8988T (cell line): ENCODE data around the gene ZBED4.

ENCODE experiments used
- DNase-seq: peaks from one replicate; pipeline ENCODE4 v3.0.0; 2011

ZBED4 gene

DNA sequence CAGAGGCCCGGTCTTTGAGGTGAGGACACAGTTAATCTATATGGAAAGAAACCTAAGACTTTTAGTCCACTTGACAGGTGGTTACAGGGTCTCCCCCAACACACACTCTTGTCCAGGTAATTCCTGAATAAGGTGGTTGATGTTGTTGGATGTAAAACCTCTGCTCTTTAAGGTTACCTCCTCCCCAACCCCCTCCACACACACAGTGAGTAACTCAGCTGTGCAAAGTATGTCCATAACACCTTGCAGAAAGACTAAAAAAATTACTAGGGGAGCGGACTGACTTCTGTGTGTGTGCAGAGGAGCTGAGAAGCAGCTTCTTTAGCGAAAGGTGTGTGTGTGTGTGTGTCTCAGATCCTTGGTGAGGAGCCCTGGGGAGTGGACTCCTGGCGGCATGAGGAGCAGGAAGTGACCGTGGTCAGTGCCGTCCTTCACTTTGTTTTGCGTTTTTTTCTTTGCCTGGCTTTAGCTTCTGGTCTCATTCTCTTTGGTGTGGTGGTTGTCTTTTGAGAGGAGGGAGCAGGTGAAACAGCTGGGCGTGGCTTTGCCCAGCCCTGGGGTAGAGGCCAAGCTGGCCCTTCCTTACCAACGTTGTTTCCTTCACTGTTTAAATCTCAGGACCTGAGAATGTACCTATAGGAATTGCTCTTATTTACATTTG, 1.7 kb downstream of the ZBED4 start:
- no peak for DNase-seq

DNA sequence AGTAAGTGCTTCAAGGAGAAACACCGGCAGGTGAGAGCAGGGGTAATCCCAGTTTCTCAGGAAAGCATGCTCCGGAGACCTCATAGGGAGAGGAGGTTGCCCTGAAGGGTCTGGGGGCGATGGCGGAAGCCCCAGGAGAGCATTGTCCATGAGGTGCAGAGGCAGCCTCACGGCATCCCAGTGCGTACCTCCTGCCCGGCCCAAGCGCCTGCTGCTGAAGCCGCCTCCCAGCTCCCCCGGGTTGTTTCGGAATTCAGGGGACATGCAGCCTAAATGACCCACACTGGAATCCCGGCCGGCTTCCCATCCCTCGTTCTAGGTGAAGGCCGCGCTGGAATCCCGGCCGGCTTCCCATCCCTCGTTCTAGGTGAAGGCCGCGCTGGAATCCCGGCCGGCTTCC, 2.7 kb downstream of the ZBED4 start:
- no peak for DNase-seq

DNA sequence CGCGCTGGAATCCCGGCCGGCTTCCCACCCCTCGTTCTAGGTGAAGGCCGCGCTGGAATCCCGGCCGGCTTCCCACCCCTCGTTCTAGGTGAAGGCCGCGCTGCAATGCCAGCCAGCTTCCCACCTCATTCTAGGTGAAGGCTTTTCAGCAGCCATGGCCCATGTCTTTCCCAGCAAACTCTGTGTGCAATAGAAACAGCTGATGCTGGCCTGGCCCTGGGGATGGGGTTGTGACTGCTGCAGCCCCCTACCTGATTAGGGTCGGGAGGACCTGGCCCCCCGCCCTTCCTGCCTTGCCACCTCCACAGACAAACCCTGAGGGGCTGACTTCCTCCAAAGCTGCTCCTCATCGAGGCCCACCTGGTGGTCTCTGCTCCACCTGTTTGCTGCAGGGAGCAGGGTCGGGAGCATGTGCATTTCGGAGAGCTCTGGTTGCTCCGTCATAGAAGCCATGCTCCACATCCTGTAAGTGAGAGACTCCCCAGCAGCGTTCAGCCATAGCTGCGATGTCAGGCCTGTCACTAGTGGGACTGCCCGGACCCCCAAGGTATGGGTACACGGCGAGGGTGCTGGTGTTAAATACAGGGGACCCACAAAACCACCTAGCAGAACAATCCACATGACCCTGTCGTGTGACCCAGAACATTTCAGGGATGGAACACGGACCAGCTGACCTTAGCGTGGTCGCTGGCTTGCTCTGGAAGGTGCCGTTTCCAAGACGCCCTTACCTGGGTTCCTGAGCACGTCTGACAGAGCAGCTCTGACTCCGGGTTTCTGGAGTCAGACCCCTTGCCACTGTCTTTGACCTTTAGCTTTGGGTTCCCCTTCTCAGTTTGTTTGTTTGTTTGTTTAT, 3.3 kb downstream of the ZBED4 start:
- DNase-seq = no peak

DNA sequence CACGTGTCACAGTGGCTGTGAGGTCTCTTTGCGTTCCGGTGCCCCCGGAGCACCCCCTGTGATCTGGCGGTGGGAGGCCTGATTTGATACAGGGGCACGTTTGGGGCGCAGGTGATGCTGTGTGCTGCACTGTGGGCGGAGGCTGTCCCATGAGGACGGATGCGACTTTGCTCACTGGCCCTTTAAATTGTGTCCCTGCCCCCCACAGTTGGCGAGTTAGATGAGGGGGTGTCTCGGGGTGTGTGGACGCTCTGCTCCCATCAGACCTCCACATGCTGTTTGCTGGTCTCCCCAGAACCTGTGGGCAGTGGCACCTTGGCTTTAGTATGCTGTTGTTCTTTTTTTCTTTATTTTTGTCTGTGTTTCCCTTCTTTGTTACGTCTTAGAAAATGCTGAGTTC, 5.2 kb downstream of the ZBED4 start:
- DNase-seq = no peak

DNA sequence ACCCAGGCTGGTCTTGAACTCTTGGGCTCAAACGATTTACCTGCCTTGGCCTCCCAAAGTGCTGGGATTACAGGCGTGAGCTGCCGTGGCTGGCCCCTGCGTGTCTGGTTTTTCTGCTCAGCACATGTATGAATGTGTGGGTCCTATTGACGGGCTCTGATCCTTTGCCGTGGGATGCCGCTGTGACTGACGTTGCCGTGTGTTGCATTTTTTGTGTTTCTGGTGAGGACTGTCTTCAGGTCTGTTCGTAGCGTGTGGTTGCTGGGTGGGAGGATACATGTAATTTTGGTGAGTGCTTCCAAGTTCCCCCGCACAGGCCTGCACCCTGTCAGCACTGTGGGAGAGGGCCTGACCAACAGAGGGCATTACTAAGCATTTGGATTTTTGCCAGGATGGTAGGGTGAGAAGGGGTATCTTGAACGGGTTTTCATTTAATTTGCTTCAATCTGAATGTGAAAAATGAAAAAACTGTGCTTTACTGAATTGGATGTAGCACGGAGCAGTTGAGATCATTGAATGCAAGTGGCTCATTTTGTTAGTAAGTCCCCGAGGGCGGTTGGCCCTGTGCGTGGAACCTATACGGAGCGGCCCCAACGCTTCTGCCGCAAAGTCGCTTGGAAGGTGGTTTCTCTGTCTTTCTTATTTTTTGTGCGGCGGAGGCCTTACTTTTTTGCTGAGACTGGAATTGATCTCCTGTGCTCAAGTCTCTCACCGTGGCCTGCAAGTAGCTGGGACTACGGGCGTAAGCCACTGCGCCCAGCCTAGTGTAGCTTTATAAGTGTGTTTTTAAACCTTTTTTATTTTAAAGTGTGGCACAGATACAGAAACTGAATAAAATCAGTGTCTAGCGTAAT, 8.2 kb downstream of the ZBED4 start:
- DNase-seq = no peak

DNA sequence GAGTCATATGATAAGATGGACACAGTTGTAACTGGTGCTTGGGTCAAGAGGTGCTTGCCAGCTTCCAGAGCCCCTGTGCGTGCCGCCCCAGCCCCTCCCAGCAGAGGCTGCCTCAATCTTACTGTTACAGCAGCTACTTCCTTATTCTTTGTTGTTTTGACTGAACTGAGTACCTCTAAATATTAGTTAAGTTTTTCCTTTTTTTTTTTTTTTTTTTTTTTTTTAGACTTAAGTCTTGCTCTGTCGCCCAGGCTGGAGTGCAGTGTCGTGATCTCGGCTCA, 8.8 kb downstream of the ZBED4 start:
- DNase-seq = no peak

DNA sequence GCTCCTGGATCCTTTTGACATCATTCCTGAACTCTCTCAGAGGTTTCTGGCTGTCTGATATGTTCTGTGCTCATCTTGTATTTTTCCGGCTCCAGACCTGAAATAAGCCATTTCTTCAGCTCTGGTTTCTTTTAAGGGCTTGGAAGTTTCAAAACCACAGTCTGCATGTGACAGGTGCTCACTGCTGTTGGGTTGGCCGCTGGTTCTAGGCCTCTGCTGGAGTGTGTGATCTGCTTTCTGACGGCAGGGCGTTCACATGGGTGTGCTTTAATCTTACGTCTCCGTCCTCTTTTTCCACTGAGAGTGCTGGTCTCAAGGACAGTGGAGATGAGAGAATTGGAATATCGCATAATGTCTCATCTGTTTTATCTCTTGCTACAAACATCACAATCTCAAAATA, 10.3 kb downstream of the ZBED4 start:
- DNase-seq = no peak

DNA sequence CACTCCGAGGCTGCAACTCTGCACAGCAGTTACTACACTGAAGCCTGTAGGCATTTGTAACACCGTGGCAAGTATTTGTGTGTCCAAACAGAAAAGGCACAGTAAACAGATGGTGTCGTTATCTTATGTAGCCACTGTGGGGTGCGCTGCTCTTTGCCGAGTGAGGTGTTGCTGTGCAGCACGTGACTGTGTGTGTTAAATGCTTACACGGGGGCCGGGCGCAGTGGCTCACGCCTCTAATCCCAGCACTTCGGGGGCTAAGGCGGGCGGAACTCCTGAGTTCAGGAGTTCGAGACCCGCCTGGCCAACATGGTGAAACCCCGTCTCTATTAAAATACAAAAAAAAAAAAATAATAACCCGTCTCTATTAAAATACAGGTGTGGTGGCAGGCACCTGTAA, 11.5 kb downstream of the ZBED4 start:
- no peak for DNase-seq

DNA sequence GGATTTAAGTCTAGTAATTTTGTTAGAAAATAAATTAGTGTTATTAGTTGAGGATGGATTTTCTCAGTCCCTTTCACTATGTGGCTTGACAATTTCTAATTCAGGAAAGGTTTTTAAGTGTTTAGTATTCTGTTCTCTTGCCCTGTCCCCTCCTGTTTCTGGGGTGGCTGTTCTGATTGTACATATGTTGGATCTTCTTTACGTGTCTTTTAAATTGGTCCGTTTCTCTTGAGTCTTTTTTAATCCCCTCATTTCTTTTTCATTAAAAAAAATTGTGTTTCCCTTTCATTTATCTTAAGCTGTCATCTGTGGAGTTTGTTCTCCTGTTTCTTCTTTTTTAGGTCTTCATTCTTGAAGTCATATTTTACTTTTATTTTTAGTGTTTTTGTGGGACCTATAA, 12.5 kb downstream of the ZBED4 start:
- DNase-seq = no peak

DNA sequence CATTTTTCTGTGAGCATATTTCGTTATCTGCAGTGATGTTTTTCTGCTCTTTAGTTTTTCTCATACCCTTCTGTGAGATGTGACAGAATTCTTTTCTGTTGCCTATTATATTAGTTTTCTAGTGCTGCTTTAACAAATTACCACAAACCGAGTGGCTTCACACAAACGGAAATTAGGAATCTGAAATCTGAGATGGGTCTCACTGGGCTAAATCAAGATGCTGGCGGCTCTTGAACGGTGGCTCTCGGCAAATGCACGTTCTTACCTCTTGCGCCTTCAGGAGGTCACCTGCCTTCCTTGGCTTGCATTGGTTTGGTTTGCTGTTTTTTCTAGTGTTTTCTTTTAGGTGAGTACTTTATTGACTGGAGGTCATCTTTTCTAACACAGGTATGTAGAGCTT, 13.0 kb downstream of the ZBED4 start:
- DNase-seq = no peak

DNA sequence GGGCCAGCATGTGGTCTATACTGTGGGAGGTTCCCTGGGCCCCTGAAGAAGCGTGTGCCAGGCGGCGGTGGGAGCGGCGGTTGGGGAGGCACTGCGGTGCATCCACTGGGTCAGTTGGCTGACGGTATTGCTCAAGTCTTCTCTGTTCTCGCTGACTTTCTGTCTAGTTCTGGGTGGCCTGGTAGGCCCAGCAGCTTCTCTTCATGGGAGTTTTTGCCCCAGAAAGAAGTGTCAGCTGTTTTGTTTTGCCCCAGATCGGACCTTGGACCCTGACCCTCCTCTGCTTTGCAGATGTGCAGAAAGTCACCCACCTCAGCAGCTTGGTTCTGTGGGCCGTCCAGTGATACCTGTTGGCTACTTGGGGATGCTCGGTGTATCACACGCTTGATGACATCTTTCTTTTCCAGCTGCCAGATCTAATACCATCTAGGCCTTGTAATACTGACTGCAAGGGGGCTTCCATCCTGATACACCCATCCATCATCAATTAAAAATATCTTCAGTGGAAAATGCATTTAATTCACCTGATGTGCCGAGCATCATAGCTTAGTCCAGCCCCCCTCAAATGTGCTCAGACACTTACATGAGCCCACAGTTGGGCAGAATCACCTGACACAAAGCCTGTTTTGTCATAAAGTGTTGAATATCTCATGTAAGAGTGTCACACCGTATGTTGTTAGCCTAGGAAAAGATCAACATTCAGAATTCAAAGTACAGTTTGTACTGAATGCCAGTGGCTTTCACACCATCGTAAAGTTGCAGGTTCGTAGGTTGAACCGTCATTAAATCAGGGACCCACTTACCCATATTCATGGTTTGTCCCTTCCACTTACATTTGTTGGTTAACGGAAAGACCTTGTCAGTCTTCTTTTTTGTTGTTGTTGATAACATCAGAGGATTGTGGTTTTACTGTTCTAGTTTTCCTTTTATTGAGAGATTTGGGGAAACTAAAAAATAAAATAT, 13.9 kb downstream of the ZBED4 start:
- no peak for DNase-seq

DNA sequence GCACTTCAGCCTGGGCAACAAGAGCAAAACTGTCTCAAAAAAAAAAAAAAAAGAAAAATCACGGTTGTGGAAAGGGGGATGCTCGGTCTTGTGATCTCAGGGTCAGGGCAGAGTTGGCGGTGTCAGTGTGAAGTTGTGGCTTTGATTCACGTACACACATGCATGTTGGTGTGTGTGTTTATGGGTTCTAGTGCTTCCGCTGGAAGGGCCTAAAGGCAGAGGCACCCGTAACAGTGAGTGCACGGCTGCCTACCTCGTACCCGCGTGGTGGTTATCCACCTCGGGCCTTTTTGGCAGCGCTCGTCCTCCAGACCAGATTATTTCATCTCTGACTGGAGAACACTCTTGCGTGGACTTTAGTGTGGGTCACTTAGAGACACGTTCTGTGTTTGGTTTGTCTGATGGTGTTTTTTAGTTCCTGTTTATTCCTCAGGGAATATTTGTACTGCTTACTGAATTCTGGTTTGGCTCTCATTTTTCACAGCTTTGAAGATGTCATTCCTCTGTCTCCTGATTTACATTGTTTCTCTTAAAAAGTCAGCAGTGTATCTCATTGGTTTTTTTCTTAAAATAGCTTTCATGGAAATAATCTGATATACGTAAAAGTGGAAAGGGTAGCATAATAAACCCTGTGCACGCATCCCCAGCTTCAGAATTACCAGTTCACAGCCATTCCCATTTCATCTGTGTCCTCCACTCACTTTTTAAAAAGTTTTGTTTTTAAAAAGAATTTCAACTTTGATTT, 15.6 kb downstream of the ZBED4 start:
- no peak for DNase-seq

DNA sequence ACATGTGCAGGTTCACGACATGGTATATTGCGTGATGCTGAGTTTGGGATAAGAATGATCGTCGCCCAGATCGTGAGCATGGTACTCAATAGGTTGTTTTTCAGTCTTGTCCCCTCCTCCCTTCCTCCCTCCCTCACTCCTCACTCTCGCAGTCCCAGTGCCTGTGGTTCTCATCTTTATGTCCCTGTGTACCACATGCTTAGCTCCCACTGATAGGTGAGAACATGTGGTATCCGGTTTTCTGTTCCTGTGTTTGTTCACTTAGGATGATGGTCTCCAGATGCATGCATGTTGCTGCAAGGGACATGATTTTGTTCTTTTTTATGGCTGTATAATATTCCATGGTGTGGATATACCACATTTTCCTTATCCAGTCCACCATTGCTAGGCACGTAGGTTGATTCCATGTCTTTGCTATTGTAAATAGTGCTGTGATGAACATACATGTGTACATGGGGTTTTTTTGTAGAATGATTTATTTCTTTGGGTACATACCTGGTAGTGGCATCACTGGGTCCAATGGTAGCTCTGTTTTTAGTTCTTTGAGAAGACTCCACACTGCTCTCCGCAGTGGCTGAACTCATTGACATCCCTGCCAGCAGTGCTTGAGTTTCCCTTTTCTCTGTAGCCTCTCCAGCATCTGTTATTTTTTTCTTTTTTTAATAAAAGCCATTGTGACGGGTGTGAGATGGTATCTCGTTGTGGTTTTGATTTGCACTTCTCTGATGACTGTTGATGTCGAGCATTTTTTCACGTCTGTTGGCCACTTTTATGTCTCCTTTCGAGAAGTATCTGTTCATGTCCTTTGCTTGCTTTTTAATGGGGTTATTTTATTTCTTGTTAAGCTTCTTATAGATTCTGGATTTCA, 16.4 kb downstream of the ZBED4 start:
- DNase-seq = no peak

DNA sequence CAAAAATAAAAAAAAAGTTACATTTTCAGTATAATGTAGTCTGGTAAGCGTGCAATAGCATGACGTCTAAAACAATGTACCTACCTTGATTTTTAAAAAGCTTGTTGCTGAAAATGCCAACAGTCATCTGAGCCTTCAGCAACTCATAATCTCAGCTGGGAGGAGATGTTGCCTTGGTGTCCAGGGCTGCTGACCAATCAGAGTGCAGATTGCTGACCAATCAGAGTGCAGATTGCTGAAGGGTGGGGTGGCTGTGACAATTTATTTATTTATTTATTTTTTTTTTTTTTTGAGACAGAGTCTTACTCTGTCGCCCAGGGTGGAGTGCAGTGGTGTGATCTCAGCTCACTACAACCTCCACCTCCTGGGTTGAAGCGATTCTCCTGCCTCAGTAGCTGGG, 17.8 kb downstream of the ZBED4 start:
- no peak for DNase-seq

DNA sequence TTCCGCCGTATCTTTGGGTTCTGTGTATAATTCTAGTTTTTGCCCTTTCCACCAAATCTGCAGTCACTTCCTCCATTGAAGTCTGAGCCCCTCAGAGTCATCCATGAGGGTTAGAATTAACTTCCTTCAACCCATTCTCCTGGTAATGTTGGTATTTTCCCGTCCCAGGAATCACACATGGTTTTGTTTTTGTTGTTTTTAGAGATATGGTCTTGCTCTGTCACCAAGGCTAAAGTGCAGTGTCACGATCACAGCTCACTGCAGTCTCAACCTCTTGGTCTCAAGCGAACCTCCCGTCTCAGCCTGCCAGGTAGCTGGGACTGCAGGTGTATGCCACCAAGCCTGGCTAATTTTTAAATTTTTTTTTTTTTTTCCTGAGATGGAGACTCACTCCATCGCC, 18.7 kb downstream of the ZBED4 start:
- no peak for DNase-seq

DNA sequence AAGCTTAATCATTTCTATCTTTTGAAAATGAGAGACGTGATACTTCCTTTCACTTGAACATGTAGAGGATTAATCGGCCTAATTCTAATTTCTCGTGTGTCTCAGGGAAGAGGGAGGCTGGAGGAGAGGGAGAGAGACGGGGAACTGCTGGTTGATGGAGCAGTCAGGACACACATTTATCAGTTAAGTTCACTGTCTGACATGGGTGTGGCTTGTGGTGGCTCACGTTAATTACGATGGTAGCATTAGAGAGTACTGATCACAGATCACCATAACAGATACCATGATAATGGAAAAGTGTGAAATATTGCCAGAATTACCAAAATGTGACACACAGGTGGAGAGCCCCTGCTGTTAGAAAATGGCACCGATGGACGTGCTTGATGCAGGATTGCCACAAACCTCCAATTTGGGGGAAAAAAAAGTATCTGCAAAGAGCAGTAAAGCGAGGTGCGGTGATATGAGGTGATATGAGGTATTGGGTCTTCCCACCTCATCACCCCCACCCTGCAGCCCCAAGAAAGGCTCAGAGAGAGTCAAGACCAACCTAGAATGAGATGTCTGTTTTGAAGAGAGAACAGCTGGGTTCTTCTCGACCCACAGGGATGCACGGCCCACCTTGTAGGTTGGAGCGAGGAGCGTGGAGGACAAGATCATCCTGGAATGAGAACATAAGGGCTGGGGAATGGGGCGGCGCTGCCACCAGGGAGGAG, 19.7 kb downstream of the ZBED4 start:
- DNase-seq = no peak

DNA sequence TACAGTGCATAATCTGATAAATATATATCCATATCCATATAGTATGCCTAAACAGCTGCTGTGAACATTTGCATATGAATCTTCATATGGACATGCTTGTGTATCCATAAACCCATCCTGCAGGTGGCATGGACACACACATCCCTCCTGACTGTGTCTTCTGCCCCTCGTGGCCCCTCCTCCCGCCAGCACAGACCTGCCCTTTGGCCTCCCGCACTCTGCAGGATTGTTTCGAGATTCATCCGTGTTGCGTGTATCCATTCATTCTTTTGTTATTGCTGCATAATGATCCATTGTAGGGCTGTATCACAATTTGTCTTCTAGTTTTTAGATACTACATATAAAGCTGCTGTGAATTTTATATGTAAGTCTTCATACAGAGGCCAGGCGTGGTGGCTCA, 24.0 kb downstream of the ZBED4 start:
- DNase-seq = no peak

DNA sequence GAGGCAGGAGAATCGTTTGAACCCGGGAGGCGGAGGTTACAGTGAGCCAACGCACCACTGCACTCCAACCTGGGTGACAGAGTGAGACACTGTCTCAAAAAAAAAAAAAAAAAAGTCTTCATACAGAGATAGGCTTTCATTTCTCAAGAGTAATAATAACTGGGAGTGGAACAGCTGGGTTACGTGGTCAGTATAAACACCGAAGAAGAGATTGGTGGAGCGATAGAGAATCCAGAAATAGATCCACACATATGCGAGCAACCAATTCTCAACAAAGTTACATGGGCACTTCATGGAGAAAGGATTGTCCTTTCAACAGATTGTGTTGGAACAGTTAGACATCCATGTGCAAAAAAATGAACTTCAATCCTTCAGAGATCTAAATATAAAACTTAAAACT, 24.6 kb downstream of the ZBED4 start:
- DNase-seq = no peak

DNA sequence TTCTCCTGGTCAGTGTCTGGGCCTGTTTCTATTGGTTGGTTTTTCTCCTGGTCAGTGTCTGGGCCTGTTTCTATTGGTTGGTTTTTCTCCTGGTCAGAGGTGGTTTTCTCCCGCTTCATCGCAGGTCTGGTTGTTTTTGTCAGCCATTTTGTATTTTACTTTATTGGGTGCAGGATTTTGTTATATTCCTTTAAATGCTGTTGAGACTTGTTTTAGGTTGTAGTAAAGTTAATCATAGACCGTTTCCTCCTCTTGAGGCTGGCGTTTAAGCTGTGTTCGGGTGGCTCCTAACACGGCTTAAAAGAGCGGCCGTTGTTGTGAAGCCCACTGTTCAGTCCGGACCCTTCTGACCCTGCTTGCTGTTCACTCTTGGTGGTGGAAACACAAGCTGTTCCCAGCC, 26.2 kb downstream of the ZBED4 start:
- no peak for DNase-seq

DNA sequence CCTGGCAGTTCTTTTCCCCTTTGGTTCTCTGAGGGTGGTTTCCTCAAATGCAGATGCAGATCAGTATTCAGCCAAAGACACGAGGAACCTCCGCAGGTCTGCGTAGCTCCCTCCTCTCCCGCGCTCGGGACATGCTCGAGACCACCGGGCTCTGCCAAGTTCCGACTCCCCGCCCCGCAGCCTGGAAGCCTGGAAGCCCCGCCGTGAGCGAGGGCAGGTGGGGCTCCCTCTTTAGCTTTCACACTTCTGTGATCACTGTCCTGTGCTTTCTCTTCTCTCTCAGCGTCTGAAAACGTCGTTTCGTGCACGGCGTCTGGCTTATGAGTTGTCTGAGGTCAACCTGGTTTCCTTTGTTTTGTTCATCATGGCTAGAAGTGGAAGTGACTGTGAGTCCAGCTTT, 26.6 kb downstream of the ZBED4 start:
- no peak for DNase-seq
